HepG2 (cell line): Measurements from ENCODE around the gene HOXA4. TPM values are rescaled to one million over a fixed set of nuclear protein-coding genes. Genes with fewer than 3 reads are reported as not detected.

Experiments used
- ATAC-seq: fragments of 200-7000 bp; cut with Tn5 transposase; 3 replicates; pipeline ENCODE4 v1.9.1; 2020; ENCODE audit warnings: mild to moderate bottlenecking, moderate library complexity
- BruUV-seq: library from RNA; stranded (reverse); fragments of 400-500 nt; replicated peaks from 2 replicates; lab custom pipeline; 2021; lab: Mats Ljungman, UMichigan
- CTCF ChIA-PET: fragments of 300-600 bp; formaldehyde crosslinking; extraction: SDS; loops from one replicate; lab custom pipeline; 2021; ENCODE audit warnings: low total read pairs, inconsistent platforms, low intra/inter-chr PET ratio; lab: Yijun Ruan, JAX
- POLR2A ChIA-PET: fragments of 350-600 bp; sonication (Branson Sonifier 250); formaldehyde crosslinking; loops from one replicate; lab custom pipeline; 2020; ENCODE audit warnings: antibody characterized with exemption, inconsistent platforms; lab: Yijun Ruan, JAX
- DNase-seq: peaks from one replicate; pipeline ENCODE4 v3.0.0-alpha.2; 2015; ENCODE audit warnings: low spot score
- FAIRE-seq: peaks from 3 replicates; lab custom pipeline; 2011; peaks lifted over from hg19 to GRCh38; lab: Jason Lieb, UNC
- H2AFZ ChIP-seq: one replicate; pipeline ENCODE4 v1.6.1; 2011; ENCODE audit warnings: low read length, inconsistent platforms
- H3K27ac ChIP-seq: fragments of 300-600 bp; 3 replicates; pipeline ENCODE4 v1.8.0; 2011; ENCODE audit warnings: mixed run types, mild to moderate bottlenecking, mixed read lengths, low read length, inconsistent platforms; ENCODE audit not compliant: insufficient read depth; ENCODE audit errors: extremely low read length
- H3K27me3 ChIP-seq, 2 experiments: fragments of 200-600 bp in 1 of 2; 2 replicates in 1 of 2; 3 replicates in 1 of 2; pipeline versions ENCODE4 v1.6.0 to v1.8.0; 2011; ENCODE audit warnings: low read length in 2 of 2, mild to moderate bottlenecking in 2 of 2, moderate library complexity in 2 of 2, inconsistent platforms in 1 of 2; ENCODE audit not compliant: insufficient read depth in 2 of 2, control insufficient read depth in 1 of 2
- H3K36me3 ChIP-seq, 2 experiments: fragments of 200-600 bp in 1 of 2; replicated peaks in 1 of 2; 2 replicates in 1 of 2; 3 replicates in 1 of 2; pipeline versions ENCODE4 v1.5.1 to v1.8.0; 2011; ENCODE audit warnings: low read length in 2 of 2, inconsistent platforms in 1 of 2; ENCODE audit not compliant: insufficient read depth in 2 of 2, control insufficient read depth in 1 of 2
- H3K4me1 ChIP-seq: 2 replicates; pipeline ENCODE4 v1.5.1; 2012; ENCODE audit warnings: low read length, inconsistent platforms; ENCODE audit not compliant: insufficient read depth
- H3K4me2 ChIP-seq: 2 replicates; pipeline ENCODE4 v1.6.0; 2011; ENCODE audit warnings: low read depth, low read length, inconsistent platforms
- H3K4me3 ChIP-seq, 3 experiments: fragments of 200-600 bp in 1 of 3; sonication (generic), shearing (Covaris generic) in 1 of 3; replicated peaks in 1 of 3; 2 replicates each; pipeline ENCODE4 v1.5.1; 2011 to 2016; ENCODE audit warnings: low read length in 3 of 3, inconsistent platforms in 2 of 3, low read depth in 2 of 3, mild to moderate bottlenecking in 2 of 3, control low read depth in 1 of 3, mixed read lengths in 1 of 3; ENCODE audit not compliant: insufficient read depth in 1 of 3
- H3K79me2 ChIP-seq: one replicate; pipeline ENCODE4 v1.6.1; 2011; ENCODE audit warnings: low read length, inconsistent platforms; ENCODE audit not compliant: insufficient read depth
- H3K9ac ChIP-seq: 2 replicates; pipeline ENCODE4 v1.6.0; 2011; ENCODE audit warnings: mild to moderate bottlenecking, low read depth, low read length, inconsistent platforms; ENCODE audit not compliant: insufficient read depth
- H3K9me3 ChIP-seq: 2 replicates; pipeline ENCODE4 v1.5.1; 2012; ENCODE audit warnings: mild to moderate bottlenecking, low read length
- H4K20me1 ChIP-seq: 2 replicates; pipeline ENCODE4 v1.6.0; 2011; ENCODE audit warnings: inconsistent platforms, mild to moderate bottlenecking, low read length, moderate library complexity; ENCODE audit not compliant: insufficient read depth
- KAT2B ChIP-seq: fragments of 150-350 bp; IDR thresholded peaks from 2 replicates; pipeline ENCODE4 v1.6.1; 2014; ENCODE audit warnings: low read depth, low read length, borderline replicate concordance
- ONECUT2 ChIP-seq: sonication (generic); formaldehyde crosslinking; IDR thresholded peaks from 2 replicates; pipeline ENCODE4 v1.4.0; 2020; ENCODE audit warnings: missing genetic modification reagents
- ZNF17 ChIP-seq: sonication (generic); formaldehyde crosslinking; IDR thresholded peaks from 2 replicates; pipeline ENCODE4 v1.5.0; 2020; ENCODE audit warnings: mild to moderate bottlenecking, missing genetic modification reagents
- WGBS: methylation state at CpG from one replicate; pipeline ENCODE4 v1.1.6; 2017; ENCODE audit warnings: low lambda C conversion rate; 5-methylcytosine and 5-hydroxymethylcytosine counted together
- in situ Hi-C: cut with HindIII; loops from 2 replicates; pipeline ENCODE4 v1.10.0; 2017; ENCODE audit warnings: low pct_unique_long_range_greater_than_20kb; ENCODE audit not compliant: extremely low pct_ligation_motif_present
- intact Hi-C: fragments of 100-400 bp; cut with micrococcal nuclease; formaldehyde crosslinking; loops from one replicate; pipeline ENCODE4 v1.10.0; 2022; ENCODE audit not compliant: unreplicated experiment
- polyA plus RNA-seq, 8 experiments: library from polyadenylated mRNA; depleted of rRNA in 3 of 8; stranded (reverse) in 7 of 8; unstranded in 1 of 8; fragments of >200 nt; fragmentation: Illumina TruSeq in 4 of 8; extraction: Trizol in 4 of 8; gene quantifications; 2 replicates each; pipeline versions ENCODE4 v1.2.1 to v1.2.3, GENCODE V29; 2011 to 2016; ENCODE audit warnings: low read depth in 4 of 8, missing spikeins in 1 of 8, mixed read lengths in 1 of 8; ENCODE audit not compliant: insufficient read depth in 1 of 8
- total RNA-seq, 5 experiments: library from RNA; depleted of rRNA; stranded (reverse); fragments of >200 nt; fragmentation: Illumina TruSeq; extraction: Trizol; gene quantifications; 2 replicates each; pipeline ENCODE4 v1.2.3, GENCODE V29; 2016; ENCODE audit warnings: low read depth in 1 of 5
- TF ChIP-seq, protein P1 (sequence below): IDR thresholded peaks from 2 replicates; pipeline ENCODE4 v1.6.1; 2012; ENCODE audit warnings: low read depth, low read length, improper control_type of control experiment

The HOXA4 gene
- total and polyA plus RNA-seq, 2 of the 13 experiments (the other 11 are each of a cell fraction or from before 2014, with no cell fraction given), result 2.4 to 5.4 TPM

DNA sequence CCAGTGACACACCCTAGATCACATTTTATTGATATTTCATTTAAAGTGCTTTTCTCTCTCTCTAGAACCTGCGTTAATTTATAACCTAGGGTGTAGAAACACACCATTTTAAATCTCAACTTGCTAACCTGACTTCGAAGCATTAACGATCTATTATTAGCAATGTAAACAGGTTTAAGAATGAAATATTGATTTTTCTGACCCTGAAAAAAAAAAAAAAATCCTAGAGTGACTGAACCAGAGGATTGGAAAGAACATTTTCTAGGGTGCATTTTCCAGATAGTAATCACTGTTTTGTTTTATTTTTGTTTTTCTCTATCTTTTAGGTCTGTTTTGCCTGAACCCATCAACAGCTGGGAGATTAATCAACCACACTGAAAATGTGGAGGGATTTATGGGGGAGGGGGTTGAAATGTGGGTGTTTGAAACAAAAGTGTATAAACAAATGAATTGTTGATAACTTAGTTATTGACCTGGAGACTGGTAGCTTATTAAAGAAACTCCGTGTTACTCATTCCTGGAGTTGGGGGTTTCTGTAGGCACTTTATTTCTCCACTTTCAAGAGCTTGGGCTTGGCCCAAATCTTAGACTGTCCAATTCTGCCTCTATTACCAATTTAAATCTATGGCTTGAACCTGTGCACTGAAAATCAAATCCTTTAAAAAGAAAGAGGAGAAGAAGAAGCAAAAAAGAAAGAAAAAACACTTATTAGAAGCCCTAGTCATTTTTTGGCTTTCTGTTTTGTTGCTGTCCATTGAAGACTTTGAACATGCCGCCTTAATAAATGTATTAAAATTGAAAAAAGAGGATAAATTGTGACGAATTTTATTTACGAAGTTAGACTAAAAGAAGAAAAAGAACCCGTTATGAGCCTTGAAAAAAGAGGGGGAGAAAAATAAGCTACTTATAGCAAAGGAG, 30.8 kb downstream of the HOXA4 start:
- no peaks in the 10 kb centered on the region for H4K20me1 ChIP-seq
- ChIA-PET POLR2A (interaction anchor here (1.6 kb wide), 1 partner anchor 22 kb away, joined by 9 read pairs; no protein-coding TSS in a partner anchor), CTCF (no interaction called here)
- no peak for ATAC-seq
- H3K79me2 ChIP-seq, result no peaks in the 10 kb centered on the region
- intact Hi-C loops (no loop called here), in situ Hi-C loops (no loop called here)
- H3K9ac ChIP-seq, result no peak overlapping the region
- H3K4me3 ChIP-seq, result no peak overlapping the region
- WGBS, result 82% methylated on average over 8 of the region's 8 CpGs
- no peaks in the 10 kb centered on the region for H3K9me3 ChIP-seq
- H3K36me3 ChIP-seq, result no peaks in the 10 kb centered on the region
- no peaks in the 10 kb centered on the region for H3K27me3 ChIP-seq
- no peak for FAIRE-seq
- H2AFZ ChIP-seq, result no peak overlapping the region
- peaks cover 12% of the 10 kb centered on the region; the same call in 1 of the 2 replicates for H3K4me1 ChIP-seq
- H3K4me2 ChIP-seq, result no peak overlapping the region
- H3K27ac ChIP-seq, result no peak overlapping the region
- DNase-seq, result no peak
- no TSS peak for BruUV-seq
- TF ChIP-seq ZNF17 (CRISPR knock-in tag) (no peak), ONECUT2 (CRISPR knock-in tag) (peak; percentile 60; the same call in 1 of the 2 replicates), KAT2B (peak; percentile 52; the same call in 1 of the 2 replicates)
- TF ChIP-seq, protein P1, sequence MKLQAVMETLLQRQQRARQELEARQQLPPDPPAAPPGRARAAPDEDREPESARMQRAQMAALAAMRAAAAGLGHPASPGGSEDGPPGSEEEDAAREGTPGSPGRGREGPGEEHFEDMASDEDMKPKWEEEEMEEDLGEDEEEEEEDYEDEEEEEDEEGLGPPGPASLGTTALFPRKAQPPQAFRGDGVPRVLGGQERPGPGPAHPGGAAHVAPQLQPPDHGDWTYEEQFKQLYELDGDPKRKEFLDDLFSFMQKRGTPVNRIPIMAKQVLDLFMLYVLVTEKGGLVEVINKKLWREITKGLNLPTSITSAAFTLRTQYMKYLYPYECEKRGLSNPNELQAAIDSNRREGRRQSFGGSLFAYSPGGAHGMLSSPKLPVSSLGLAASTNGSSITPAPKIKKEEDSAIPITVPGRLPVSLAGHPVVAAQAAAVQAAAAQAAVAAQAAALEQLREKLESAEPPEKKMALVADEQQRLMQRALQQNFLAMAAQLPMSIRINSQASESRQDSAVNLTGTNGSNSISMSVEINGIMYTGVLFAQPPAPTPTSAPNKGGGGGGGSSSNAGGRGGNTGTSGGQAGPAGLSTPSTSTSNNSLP, result peak; percentile 34; the same call in 1 of the 2 replicates
